Lung (tissue), 12 donors: ENCODE results near the gene FOXP1. TPM values are rescaled to one million over a fixed set of nuclear protein-coding genes. Genes with fewer than 3 reads are reported as not detected.

Experiments
- ATAC-seq: fragments of 200-7000 bp; cut with Tn5 transposase; one replicate; pipeline ENCODE4 v1.9.1; 2020; ENCODE audit warnings: moderate number of reproducible peaks; ENCODE audit not compliant: insufficient read depth, low FRiP score
- DNase-seq, 3 donors: peaks; one replicate each; pipeline ENCODE4 v3.0.0-alpha.2; 2013 to 2017
- H3K27ac ChIP-seq, 2 donors: one replicate each; pipeline ENCODE4 v1.5.1; 2013; ENCODE audit warnings: mild to moderate bottlenecking in 2 of 2, moderate library complexity in 2 of 2, control low read depth in 1 of 2, inconsistent platforms in 1 of 2, low read depth in 1 of 2, low read length in 1 of 2
- H3K27me3 ChIP-seq, 3 donors: one replicate each; pipeline ENCODE4 v1.5.1; 2013; ENCODE audit warnings: low read length in 2 of 3; ENCODE audit not compliant: control insufficient read depth in 3 of 3, insufficient read depth in 3 of 3
- H3K36me3 ChIP-seq, 4 donors: one replicate each; pipeline ENCODE4 v1.5.1; 2013; ENCODE audit warnings: low read length in 4 of 4, mild to moderate bottlenecking in 1 of 4, moderate library complexity in 1 of 4; ENCODE audit not compliant: control insufficient read depth in 4 of 4, insufficient read depth in 4 of 4
- H3K4me1 ChIP-seq, 5 donors: one replicate each; pipeline ENCODE4 v1.5.1; 2013; ENCODE audit warnings: low read length in 5 of 5, mild to moderate bottlenecking in 2 of 5, moderate library complexity in 1 of 5; ENCODE audit not compliant: control insufficient read depth in 5 of 5, insufficient read depth in 5 of 5
- H3K4me3 ChIP-seq: one replicate; pipeline ENCODE4 v1.5.1; 2013; ENCODE audit warnings: mild to moderate bottlenecking, control low read depth, moderate library complexity
- H3K9ac ChIP-seq, 2 donors: one replicate each; pipeline ENCODE4 v1.5.1; 2013; ENCODE audit warnings: low read length in 2 of 2, control low read depth in 1 of 2; ENCODE audit not compliant: insufficient read depth in 1 of 2
- H3K9me3 ChIP-seq, 4 donors: one replicate each; pipeline ENCODE4 v1.5.1; 2013; ENCODE audit warnings: low read length in 3 of 4, mild to moderate bottlenecking in 1 of 4, moderate library complexity in 1 of 4; ENCODE audit not compliant: control insufficient read depth in 4 of 4, insufficient read depth in 3 of 4
- WGBS, 2 donors: extraction: QIAGEN DNeasy Blood & Tissue Kit; methylation state at CpG; one replicate each; pipeline ENCODE4 v1.1.7; 2013; 5-methylcytosine and 5-hydroxymethylcytosine counted together
- polyA plus RNA-seq, 2 donors: library from polyadenylated mRNA; stranded (reverse); fragments of 200-250 nt; gene quantifications; one replicate each; pipeline ENCODE4 v1.2.1, GENCODE V29; 2013
- total RNA-seq, 2 donors: library from RNA; depleted of rRNA in 1 of 2; stranded (reverse); fragments of >200 nt in 1 of 2; gene quantifications; one replicate each; pipeline ENCODE4 v1.2.1, GENCODE V29; 2014 to 2021
- TF ChIP-seq, protein P1 (sequence below): IDR thresholded peaks from 2 replicates; pipeline ENCODE4 v1.5.1; 2012; ENCODE audit warnings: mild to moderate bottlenecking; ENCODE audit errors: control extremely low read depth, extremely low read depth
- donor health status: control.
- donor health status: control.
- donor health status: Bipolar disorder and iron deficiency.
- donor health status: healthy.
- donor health status: DM: yes; HTN: yes; CAD: no.

Gene FOXP1
- total and polyA plus RNA-seq, 4 donors: 13.8 to 287 (median 73.9) TPM

DNA sequence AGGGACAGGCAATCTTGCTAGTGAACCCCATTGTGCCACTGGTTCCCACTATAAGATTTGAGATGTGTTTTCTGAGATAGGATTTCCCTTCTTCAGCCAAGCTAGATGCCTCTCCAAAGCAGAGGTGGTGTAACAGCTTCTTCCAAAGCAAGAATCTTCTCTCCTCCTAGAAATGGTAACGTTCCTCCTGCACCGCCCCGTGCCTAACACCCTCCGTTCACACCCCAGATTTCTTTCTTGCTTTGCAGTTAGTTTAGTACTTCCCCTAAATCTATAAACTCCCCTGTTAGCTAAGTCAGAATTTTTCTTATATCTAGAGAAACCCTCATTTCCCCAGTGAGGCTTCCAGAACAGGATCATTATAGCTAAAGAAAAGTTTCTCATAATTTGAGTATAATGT is 653.5 kb downstream of the FOXP1 start:
- Histone ChIP-seq H3K27ac (no peak overlapping the region), H3K36me3 (no peaks in the 10 kb centered on the region), H3K4me1 (no peaks in the 10 kb centered on the region), H3K4me3 (no peak overlapping the region), H3K9me3 (no peaks in the 10 kb centered on the region), H3K9ac (no peak overlapping the region), H3K27me3 (no peaks in the 10 kb centered on the region)
- DNase-seq: no peak
- WGBS, 2 donors: 97% methylated on average over 4 of the region's 4 CpGs
- no peak for ATAC-seq
- TF ChIP-seq, protein P1, sequence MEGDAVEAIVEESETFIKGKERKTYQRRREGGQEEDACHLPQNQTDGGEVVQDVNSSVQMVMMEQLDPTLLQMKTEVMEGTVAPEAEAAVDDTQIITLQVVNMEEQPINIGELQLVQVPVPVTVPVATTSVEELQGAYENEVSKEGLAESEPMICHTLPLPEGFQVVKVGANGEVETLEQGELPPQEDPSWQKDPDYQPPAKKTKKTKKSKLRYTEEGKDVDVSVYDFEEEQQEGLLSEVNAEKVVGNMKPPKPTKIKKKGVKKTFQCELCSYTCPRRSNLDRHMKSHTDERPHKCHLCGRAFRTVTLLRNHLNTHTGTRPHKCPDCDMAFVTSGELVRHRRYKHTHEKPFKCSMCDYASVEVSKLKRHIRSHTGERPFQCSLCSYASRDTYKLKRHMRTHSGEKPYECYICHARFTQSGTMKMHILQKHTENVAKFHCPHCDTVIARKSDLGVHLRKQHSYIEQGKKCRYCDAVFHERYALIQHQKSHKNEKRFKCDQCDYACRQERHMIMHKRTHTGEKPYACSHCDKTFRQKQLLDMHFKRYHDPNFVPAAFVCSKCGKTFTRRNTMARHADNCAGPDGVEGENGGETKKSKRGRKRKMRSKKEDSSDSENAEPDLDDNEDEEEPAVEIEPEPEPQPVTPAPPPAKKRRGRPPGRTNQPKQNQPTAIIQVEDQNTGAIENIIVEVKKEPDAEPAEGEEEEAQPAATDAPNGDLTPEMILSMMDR: no peak

GRCh38 chr3:70927239-70927638 is 656.3 kb downstream of the FOXP1 start:
- H3K36me3 ChIP-seq: no peaks in the 10 kb centered on the region
- TF ChIP-seq, protein P1: no peak
- H3K4me3 ChIP-seq: no peak overlapping the region
- no peaks in the 10 kb centered on the region for H3K27me3 ChIP-seq
- DNase-seq (no peak), ATAC-seq (no peak)
- WGBS, 2 donors: 95 to 100% methylated on average over 4 of the region's 4 CpGs
- H3K27ac ChIP-seq: no peak overlapping the region
- no peaks in the 10 kb centered on the region for H3K4me1 ChIP-seq
- H3K9ac ChIP-seq: no peak overlapping the region
- no peaks in the 10 kb centered on the region for H3K9me3 ChIP-seq

GRCh38 chr3:70926835-70927234 is 656.7 kb downstream of the FOXP1 start:
- Histone ChIP-seq H3K36me3 (no peaks in the 10 kb centered on the region), H3K9ac (no peak overlapping the region), H3K9me3 (no peaks in the 10 kb centered on the region), H3K4me3 (no peak overlapping the region), H3K27ac (no peak overlapping the region), H3K4me1 (no peaks in the 10 kb centered on the region), H3K27me3 (no peaks in the 10 kb centered on the region)
- ATAC-seq (no peak), DNase-seq (no peak)
- 80 to 81% methylated on average over 7 of the region's 7 CpGs for WGBS, 2 donors
- TF ChIP-seq, protein P1: no peak

- ATAC-seq (no peak), DNase-seq (no peak)
- no peaks in the 10 kb centered on the region for H3K27me3 ChIP-seq
- TF ChIP-seq, protein P1: no peak
- H3K9me3 ChIP-seq: no peaks in the 10 kb centered on the region
- 87 to 94% methylated on average over 3 of the region's 3 CpGs for WGBS, 2 donors
- no peak overlapping the region for H3K9ac ChIP-seq
- H3K4me3 ChIP-seq: no peak overlapping the region
- no peaks in the 10 kb centered on the region for H3K36me3 ChIP-seq
- H3K4me1 ChIP-seq: no peaks in the 10 kb centered on the region
- H3K27ac ChIP-seq: no peak overlapping the region
Observed at GRCh38 chr3:70919661-70920060, 663.9 kb downstream of the FOXP1 start.
